ENCODE measurements around the gene TMEM209.
"Not testable (repeated sequence)": the region's sequence is repeated elsewhere in the genome, so short reads cannot be mapped to it uniquely, and the experiment has no call there.

Gene TMEM209

DNA sequence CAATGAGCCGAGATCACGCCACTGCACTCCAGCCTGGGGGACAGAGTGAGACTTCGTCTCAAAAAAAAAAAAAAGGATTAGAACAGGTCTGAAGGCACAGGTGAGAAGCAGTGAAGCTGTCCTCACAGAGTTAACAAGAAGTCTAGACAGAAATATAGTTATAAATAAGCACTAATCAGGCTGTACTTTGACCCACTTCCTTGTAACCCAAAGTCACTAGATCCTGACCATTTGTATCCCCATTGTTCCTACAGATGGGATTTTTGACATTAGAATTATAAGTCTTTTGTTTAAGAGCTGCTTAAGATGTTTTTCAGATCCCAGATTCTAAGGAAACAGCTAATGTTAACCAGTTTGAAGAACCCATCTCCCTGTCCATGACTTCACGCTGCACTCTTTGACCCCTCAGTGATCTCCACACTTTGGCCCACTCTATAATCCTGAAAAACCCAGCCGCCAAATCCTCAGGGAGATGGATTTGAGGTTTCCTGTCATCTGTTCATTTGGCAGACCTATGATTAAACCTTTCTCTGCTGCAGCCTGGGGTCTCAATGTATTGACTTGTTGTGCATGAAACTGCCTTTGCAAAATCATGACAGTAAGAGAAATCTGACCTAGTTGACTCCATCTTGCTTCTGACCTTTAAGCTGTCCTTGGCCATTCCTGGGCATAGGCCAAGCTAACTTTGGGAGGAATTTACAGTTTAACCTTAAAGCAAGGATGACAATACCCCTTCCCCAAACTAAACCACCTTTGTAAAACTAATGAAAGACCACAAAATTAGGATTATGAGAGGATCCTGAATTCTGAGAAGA, 13.8 kb upstream of the TMEM209 start:
- DNase-seq (ENCODE audit: low read depth in 2 of 2) = no peak

GRCh38 chr7:130216750-130217149, 11.5 kb upstream of the TMEM209 start:
- no peak for DNase-seq (ENCODE audit: low read depth in 2 of 2)

- DNase-seq (ENCODE audit: low read depth in 2 of 2) = no peak
These were observed 10.8 kb upstream of the TMEM209 start for GRCh38 chr7:130216025-130216424.

- DNase-seq (ENCODE audit: low read depth in 2 of 2) = no peak
These were observed 8.6 kb upstream of the TMEM209 start for GRCh38 chr7:130213828-130214227.

- no peak for DNase-seq (ENCODE audit: low read depth in 2 of 2)
These were observed 5.2 kb upstream of the TMEM209 start for GRCh38 chr7:130210181-130210935.

GRCh38 chr7:130208516-130208915, 3.3 kb upstream of the TMEM209 start:
- DNase-seq (ENCODE audit: low read depth in 2 of 2) = no peak

DNA sequence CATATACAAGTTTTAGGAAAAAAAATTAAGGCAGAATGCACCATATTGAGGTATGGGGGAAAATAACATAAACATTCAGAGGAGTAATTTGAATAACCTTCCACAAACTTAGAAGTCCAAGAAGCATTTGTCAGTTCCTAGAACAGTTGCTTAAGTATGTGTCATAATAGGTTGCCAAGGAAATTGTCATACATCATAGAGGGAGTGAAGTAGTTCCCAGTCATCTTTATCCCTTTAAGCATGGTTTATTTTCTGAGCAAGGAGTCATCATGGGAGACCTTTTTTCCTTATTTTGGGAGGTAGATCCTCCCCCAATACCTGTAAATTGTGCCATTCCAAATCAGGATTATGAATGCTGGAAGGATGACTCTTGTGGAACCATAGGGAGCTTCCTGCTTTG, 2.4 kb upstream of the TMEM209 start, which contains the start of gene SSMEM1:
SSMEM1 (plus strand) TSS at position 219 of the 400 bp plus-strand sequence; CDS start at position 270, 51 bp downstream.
- no peak for DNase-seq (ENCODE audit: low read depth in 2 of 2)

GRCh38 chr7:130207033-130207432, 1.8 kb upstream of the TMEM209 start:
- DNase-seq (ENCODE audit: low read depth in 2 of 2) = no peak

GRCh38 chr7:130201796-130202195, 3.4 kb downstream of the TMEM209 start:
- DNase-seq (ENCODE audit: low read depth in 2 of 2) = no peak

DNA sequence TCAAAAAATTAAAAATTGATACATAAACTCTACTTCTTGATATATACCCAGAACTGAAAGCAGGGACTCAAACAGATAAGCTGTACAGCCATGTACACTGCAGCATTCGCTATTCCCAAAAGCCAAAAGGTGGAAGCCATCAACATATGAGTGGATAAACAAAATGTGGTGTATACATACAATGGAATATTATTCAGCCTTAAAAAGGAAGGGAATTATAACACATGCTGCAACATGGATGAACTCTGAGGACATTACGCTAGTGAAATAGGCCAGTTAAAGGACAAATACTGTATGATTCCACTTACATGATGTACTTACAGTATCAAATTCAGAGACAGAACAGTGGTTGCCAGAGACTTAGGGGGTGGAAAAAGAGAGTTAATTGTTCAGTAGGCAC, 8.1 kb downstream of the TMEM209 start:
- no peak for DNase-seq (ENCODE audit: low read depth in 2 of 2)

DNA sequence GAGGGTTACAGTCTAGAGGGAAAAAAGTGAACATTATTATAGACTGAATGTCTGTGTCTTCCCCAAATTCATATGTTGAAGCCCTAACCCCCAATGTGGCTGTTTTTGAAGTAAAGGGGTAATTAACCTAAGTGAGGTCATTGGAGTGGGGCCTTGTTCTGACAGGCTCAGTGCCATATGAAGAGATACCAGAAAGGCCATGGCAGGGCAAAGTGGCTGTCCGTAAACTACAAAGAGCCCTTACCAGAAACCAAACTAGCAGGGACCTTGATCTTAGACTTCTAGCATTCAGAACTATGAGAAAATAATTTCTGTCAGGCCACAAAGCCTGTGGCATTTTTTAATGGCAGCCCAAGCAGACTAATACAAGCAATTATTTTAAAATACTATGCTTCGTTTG, 8.7 kb downstream of the TMEM209 start:
- no peak for DNase-seq (ENCODE audit: low read depth in 2 of 2)

DNA sequence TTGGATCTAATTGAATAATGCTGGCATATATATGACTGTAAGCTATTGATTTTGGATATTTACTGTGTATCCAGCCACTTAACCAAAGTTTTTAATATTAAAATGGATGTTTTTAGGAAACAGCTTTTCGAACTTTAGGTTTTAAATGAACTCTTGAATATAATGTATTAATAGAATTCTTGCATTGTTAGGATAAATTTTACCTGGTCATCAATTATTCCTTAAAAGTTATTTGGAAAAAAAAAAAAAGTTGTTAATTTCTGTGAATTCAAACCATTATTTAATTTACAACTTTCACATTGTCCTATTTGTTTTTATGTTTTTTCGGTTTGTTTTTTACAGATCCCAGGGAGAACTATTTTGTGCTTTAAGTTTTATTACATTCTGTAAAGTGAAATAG, 9.8 kb downstream of the TMEM209 start:
- DNase-seq (ENCODE audit: low read depth in 2 of 2) = no peak

DNA sequence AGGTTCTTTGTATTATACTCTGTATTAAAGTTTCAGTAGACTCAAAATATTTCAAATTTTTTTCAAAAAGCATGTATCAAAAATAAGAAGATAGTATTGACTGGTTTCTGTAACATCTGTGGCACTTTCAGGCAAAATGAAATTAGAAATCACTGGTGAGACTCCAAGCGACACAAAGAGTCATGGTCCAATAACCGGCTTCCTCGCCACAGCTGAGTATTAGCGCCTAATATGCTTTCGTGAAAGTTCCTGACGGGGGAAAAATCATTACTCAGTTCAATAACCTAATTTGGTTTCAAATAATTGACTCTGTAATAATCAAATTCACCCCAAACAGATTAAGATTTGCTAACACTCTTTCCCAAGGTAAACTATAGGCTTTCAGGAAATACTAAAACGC, 13.4 kb downstream of the TMEM209 start:
- DNase-seq (ENCODE audit: low read depth in 2 of 2) = no peak

- DNase-seq (ENCODE audit: low read depth in 2 of 2) = no peak
These were observed 15.9 kb downstream of the TMEM209 start for GRCh38 chr7:130189343-130189742.

- DNase-seq (ENCODE audit: low read depth in 2 of 2) = no peak
These were observed 17.8 kb downstream of the TMEM209 start for GRCh38 chr7:130187360-130187759.

DNA sequence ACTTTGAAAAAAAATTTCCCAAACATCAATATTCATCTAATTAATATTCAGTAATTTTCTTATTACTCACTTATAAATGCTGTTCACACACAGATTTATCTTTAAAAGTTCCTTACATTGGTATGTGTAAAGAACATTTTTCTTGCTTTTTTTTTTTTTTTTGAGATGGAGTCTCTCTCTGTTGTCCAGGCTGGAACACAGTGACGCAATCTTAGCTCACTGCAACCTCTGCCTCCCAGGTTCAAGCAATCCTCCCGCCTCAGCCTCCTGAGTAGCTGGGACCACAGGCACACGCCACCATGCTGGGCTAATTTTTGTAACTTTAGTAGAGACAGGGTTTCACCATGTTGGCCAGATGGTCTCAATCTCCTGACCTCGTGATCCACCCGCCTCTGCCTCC, 20.9 kb downstream of the TMEM209 start:
- not testable (repeated sequence) for DNase-seq (ENCODE audit: low read depth in 2 of 2)

DNA sequence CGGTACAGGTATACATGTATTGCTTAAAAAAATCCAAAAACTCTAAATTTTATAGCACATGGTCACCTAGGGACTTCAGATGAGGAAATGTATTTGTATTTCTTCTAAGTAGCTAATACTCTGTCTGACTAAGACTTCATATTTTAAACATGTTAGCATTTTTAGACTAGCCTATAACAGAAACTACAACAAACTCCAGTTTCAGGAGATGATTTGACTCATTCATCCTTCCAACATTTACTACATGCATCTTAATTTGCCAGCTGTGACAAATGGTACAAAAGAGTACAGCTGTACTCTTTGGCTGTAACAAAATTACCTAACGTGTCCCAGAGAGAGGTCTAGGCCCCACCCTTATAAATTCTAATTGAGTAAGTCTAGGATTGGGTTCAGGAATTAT, 22.2 kb downstream of the TMEM209 start:
- DNase-seq (ENCODE audit: low read depth in 2 of 2) = no peak

DNA sequence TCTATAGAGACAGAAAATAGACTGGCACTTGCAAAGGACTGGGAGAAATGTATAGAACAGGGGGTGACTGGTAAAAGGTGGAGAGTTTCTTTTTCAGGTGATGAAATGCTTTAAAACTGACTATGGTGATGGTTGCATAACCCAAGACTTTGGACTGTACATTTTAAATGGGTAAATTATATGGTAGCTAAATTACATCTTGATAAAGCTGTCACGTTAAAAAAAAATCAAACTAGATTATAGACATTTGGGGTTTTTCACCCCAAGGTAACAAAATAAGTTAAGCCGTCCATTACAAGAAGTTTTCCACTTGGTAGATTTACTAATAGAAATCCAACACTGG, 24.0 kb downstream of the TMEM209 start:
- no peak for DNase-seq (ENCODE audit: low read depth in 2 of 2)

DNA sequence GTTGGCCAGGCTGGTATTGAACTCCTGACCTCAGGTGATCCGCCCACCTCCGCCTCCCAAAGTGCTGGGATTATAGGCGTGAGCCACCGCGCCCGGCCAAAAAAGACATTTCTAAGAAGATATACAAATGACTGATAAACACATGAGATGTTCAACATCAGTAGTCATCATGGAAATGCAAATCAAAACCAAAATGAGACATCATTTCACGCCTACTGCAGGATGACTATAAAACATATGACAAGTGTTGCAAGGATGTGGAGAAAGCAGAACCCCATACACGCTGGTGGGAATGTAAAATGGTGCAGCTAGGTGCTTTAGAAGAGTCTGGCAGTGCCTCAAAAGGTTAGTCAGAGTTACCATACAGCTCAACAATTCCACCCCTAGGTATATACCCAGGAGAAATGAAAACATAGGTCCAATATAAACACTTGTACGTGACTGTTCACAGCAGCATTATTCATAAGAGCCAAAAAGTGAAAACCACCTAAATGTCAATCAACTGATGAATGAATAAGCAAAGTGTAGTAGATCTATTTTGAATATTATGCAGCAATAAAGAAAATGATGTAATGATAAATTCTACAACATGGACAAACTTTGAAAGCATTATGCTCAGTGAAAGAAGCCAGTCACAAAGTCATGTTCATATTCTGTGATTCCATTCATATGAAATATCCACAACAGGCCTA, 24.5 kb downstream of the TMEM209 start:
- DNase-seq (ENCODE audit: low read depth in 2 of 2) = peak; percentile 10 to 24

DNA sequence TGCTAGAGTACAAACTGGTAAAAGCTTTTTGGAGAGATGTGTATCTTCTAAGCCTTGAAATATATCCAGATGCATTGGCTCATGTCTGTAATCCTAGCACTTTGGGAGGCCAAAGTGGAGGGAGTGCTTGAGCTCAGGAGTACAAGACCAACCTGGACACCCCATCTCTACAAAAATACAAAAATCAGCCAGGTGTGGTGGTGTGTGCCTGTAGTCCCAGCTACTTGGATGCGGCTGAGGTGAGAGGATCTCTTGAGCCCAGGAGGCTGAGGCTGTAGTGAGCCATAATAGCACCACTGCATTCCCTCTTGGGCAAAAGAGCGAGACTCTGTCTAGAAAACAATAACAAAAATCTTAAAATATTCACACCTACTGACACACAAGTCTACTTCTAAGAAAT, 25.6 kb downstream of the TMEM209 start:
- no peak for DNase-seq (ENCODE audit: low read depth in 2 of 2)

- no peak for DNase-seq (ENCODE audit: low read depth in 2 of 2)
These were observed 27.0 kb downstream of the TMEM209 start for GRCh38 chr7:130178251-130178650.

DNA sequence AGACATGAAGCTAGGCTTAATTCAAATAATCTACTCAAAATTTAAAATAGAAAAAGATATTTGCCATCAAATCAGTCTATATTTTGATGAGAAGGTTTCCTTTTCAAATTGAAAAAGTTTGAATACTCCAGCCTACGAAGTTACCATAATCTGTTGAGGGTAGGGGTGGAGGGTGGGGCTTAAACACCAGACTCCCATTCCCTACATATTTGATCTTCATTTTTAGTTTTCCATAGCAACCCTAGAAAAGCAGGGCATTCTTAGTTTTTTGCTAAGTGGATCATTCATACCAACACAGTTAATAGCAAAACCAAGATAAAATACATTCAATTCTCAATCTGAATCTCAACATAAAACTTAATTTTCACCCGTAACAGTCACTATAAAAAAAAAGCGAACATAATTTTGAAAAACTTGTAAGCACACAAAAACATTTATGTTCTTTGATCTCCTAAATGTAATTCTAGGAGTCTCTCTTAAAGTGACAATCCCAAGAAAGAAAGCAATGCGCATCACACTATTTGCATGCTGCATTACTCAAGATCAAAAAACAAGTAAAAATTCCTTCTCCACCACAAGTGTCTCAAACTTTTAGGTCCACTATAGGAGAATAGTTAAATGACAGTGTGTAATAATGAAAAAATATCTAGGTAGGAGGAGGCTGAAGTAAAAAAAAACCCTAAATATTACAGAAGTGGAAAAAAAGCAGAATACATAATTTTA, 30.8 kb downstream of the TMEM209 start:
- DNase-seq (ENCODE audit: low read depth in 2 of 2) = no peak

Data from stimulated activated CD4-positive, alpha-beta T cell treated with anti-CD3 and anti-CD28 coated beads, Interleukin-12 subunit alpha, Interleukin-12 subunit beta, amount 100 ng/mL, for 24 hours (primary cell).